ENCODE data around the gene RMC1. TPM values are rescaled to one million over a fixed set of nuclear protein-coding genes. Genes with fewer than 3 reads are reported as not detected.

Gene RMC1
- total RNA-seq, 1 experiment from 2014 or later: 38.4 TPM

GRCh38 chr18:23501626-23502025 lies 1.7 kb upstream of the RMC1 start:
- H3K27me3 ChIP-seq (ENCODE audit: insufficient read depth, low read length): no peaks in the 10 kb centered on the region
- ChIA-PET RAD21 (ENCODE audit: low non-redundant PET in 1 of 2, low total read pairs in 2 of 2, uncharacterized antibody in 2 of 2, unreplicated experiment in 2 of 2) (no interaction called here), POLR2A (no interaction called here), CTCF (interaction anchor here (1.2 to 3.8 kb wide), 4 partner anchors 14 to 518 kb away, joined by 3 to 14 read pairs (median 3); no protein-coding TSS in a partner anchor)
- H3K9me2 ChIP-seq (ENCODE audit: insufficient read depth): no peaks in the 10 kb centered on the region
- intact Hi-C loops (cut with micrococcal nuclease): loop anchor here (5.0 to 10.0 kb wide), 2 partner anchors 369 to 707 kb away; no protein-coding TSS in a partner anchor
- TF ChIP-seq CTCF (IDR thresholded peaks at IDR 0.05 in 2 of 3, conservative IDR thresholded peaks at IDR 0.05 in 1 of 3; ENCODE audit: borderline replicate concordance in 1 of 3, insufficient read depth in 1 of 3, low read depth in 2 of 3, low read length in 2 of 3) (no peak), EGR1 (IDR thresholded peaks at IDR 0.05; ENCODE audit: low read depth) (no peak), FOSL1 (IDR thresholded peaks at IDR 0.05; ENCODE audit: low read depth) (no peak), EZH2phosphoT487 (IDR thresholded peaks at IDR 0.05; ENCODE audit: borderline replicate concordance) (no peak), ZNF274 (IDR thresholded peaks at IDR 0.05; ENCODE audit: low read depth, low read length) (no peak), SP1 (IDR thresholded peaks at IDR 0.05; ENCODE audit: low read depth) (no peak), ELF1 (IDR thresholded peaks at IDR 0.05; ENCODE audit: borderline replicate concordance, low read depth) (no peak)
- H3K36me3 ChIP-seq (ENCODE audit: control insufficient read depth in 1 of 2, insufficient read depth in 2 of 2, low read length in 2 of 2): peaks cover 0 to 4% of the 10 kb centered on the region in 2 experiments; a peak in 1 of 4 replicates
- no peak for DNase-seq (ENCODE audit: low read depth, low spot score)
- H3K9me3 ChIP-seq (ENCODE audit: control insufficient read depth in 1 of 2, insufficient read depth in 1 of 2, low read depth in 1 of 2, low read length in 2 of 2): no peaks in the 10 kb centered on the region
- no peak for ATAC-seq
- peaks cover 10 to 33% of the 10 kb centered on the region in 2 experiments; a peak in 3 of 4 replicates for H3K4me1 ChIP-seq (ENCODE audit: control insufficient read depth in 1 of 2, insufficient read depth in 2 of 2, low read length in 2 of 2)
- H3K9ac ChIP-seq (ENCODE audit: low read length): no peak overlapping the region
- H3K79me2 ChIP-seq (ENCODE audit: insufficient read depth, low read length): peaks cover 23% of the 10 kb centered on the region
- no TSS peak for BruUV-seq (replicated peaks)
- no peaks in the 10 kb centered on the region for H4K20me1 ChIP-seq (ENCODE audit: insufficient read depth)
- no peak overlapping the region for H3K4me2 ChIP-seq (ENCODE audit: low read length)
- no peak overlapping the region for H2AFZ ChIP-seq (ENCODE audit: low read depth, low read length, poor library complexity, severe bottlenecking)
- H3K27ac ChIP-seq (ENCODE audit: low read depth, low read length): no peak overlapping the region
- H3K4me3 ChIP-seq (replicated peaks in 1 of 2; ENCODE audit: low read depth in 1 of 2, low read length in 2 of 2): no peak overlapping the region

All from HCT116 (cell line).